ENCODE results near the gene CLIC6.

CLIC6 gene

GRCh38 chr21:34726627-34727337, 58.0 kb downstream of the CLIC6 start:
- TF ChIP-seq, protein P1, sequence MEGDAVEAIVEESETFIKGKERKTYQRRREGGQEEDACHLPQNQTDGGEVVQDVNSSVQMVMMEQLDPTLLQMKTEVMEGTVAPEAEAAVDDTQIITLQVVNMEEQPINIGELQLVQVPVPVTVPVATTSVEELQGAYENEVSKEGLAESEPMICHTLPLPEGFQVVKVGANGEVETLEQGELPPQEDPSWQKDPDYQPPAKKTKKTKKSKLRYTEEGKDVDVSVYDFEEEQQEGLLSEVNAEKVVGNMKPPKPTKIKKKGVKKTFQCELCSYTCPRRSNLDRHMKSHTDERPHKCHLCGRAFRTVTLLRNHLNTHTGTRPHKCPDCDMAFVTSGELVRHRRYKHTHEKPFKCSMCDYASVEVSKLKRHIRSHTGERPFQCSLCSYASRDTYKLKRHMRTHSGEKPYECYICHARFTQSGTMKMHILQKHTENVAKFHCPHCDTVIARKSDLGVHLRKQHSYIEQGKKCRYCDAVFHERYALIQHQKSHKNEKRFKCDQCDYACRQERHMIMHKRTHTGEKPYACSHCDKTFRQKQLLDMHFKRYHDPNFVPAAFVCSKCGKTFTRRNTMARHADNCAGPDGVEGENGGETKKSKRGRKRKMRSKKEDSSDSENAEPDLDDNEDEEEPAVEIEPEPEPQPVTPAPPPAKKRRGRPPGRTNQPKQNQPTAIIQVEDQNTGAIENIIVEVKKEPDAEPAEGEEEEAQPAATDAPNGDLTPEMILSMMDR (conservative IDR thresholded peaks at IDR 0.05), result no peak
- TF ChIP-seq ZFX (IDR thresholded peaks at IDR 0.05), result no peak
- H3K27ac ChIP-seq, result peak overlapping the region; percentile 11

GRCh38 chr21:34728479-34728878, 59.7 kb downstream of the CLIC6 start:
- peak overlapping the region; percentile 83 for H3K27ac ChIP-seq
- TF ChIP-seq, protein P1 (conservative IDR thresholded peaks at IDR 0.05), result no peak
- no peak for TF ChIP-seq ZFX (IDR thresholded peaks at IDR 0.05)

DNA sequence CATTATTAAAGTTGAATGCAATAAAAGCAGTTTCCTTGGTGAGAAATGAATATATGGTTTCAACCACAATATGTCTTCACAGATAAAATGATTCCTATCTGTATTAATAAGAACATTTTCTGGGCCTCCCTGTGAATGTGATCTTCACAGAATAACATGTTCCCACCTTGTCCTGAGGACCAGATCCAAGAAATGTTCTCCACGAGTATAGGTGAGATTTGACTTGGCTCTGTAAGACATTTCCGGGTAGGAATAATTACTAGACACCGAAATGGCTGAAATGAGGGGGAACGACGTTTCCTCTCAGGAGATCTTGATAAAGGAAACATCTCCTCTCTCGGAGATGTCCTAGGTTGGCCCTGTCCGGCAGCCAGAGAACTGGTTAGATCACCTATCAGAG, 61.4 kb downstream of the CLIC6 start:
- H3K27ac ChIP-seq, result peak overlapping the region; percentile 93
- TF ChIP-seq, protein P1 (conservative IDR thresholded peaks at IDR 0.05), result no peak
- no peak for TF ChIP-seq ZFX (IDR thresholded peaks at IDR 0.05)

- peak overlapping the region; percentile 93 for H3K27ac ChIP-seq
- TF ChIP-seq, protein P1 (conservative IDR thresholded peaks at IDR 0.05), result no peak
Observed at GRCh38 chr21:34730756-34731445, 62.1 kb downstream of the CLIC6 start.

DNA sequence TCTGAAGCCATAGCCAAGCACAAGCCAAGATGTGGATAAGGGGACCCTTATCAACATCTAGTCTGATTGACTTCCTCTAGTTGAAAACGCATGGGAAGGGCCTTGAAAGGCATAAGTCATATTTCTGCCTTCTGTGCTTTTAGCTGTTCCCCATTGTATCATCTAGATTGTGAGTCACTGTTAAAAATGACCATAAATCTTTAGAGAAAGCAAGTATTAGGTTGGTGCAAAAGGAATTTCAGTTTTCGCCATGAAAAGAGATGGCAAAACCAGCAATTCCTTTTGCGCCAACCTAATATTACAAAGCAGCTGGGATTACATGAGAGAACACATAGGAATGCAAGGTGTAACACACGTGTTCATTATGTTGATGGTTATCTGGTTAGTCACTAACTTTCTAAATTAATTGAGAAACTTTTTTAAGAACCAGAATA, 63.6 kb downstream of the CLIC6 start:
- H3K27ac ChIP-seq, result peak overlapping the region; percentile 45; the same call in 1 of the 2 replicates
- TF ChIP-seq, protein P1 (conservative IDR thresholded peaks at IDR 0.05), result no peak

GRCh38 chr21:34733852-34734251, 65.1 kb downstream of the CLIC6 start:
- TF ChIP-seq ZFX (IDR thresholded peaks at IDR 0.05), result no peak
- TF ChIP-seq, protein P1 (conservative IDR thresholded peaks at IDR 0.05), result no peak
- peak overlapping the region; percentile 25; the same call in 1 of the 2 replicates for H3K27ac ChIP-seq

DNA sequence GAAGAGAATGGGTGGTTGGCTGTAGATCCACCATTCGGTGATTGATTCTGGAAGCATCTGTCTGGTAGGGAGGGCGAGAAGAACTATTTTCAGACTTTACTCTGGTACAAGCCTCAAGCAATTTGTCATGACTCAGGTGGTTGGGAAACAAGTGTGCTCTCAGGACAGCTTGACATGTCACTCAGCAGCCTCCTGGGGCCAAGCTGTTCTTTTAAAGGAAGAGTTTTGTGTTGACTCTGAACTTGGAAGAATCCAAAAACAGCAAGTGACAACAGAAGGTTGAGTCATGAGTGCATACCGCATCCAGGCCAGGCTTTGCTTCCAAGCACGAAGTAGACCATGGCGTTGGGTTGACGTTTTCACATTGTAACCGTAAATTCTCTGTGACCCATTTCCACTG, 65.9 kb downstream of the CLIC6 start:
- peak overlapping the region; percentile 95; the same call in 1 of the 2 replicates for H3K27ac ChIP-seq
- no peak for TF ChIP-seq ZFX (IDR thresholded peaks at IDR 0.05)
- TF ChIP-seq, protein P1 (conservative IDR thresholded peaks at IDR 0.05), result no peak

All from C4-2B (cell line).